DOHH2 (cell line): ENCODE results near the gene GPR107.

Experiments used
- H3F3A ChIP-seq: fragments of 200-600 bp; sonication (generic), shearing (Covaris generic); 2 replicates; pipeline ENCODE4 v1.6.0; 2016; ENCODE audit warnings: antibody characterized with exemption, mild to moderate bottlenecking; ENCODE audit not compliant: control insufficient read depth, insufficient read depth
- H3K27ac ChIP-seq: fragments of 200-600 bp; sonication (generic); 2 replicates; pipeline ENCODE4 v1.5.1; 2014; ENCODE audit warnings: low read depth, mild to moderate bottlenecking, low read length, moderate library complexity
- H3K27me3 ChIP-seq: fragments of 200-600 bp; sonication (generic); 2 replicates; pipeline ENCODE4 v1.6.1; 2014; ENCODE audit warnings: mild to moderate bottlenecking, low read length, mixed read lengths; ENCODE audit not compliant: control insufficient read depth
- H3K36me3 ChIP-seq: fragments of 200-600 bp; sonication (generic); 2 replicates; pipeline ENCODE4 v1.6.1; 2014; ENCODE audit warnings: mild to moderate bottlenecking, low read length, moderate library complexity, mixed read lengths; ENCODE audit not compliant: control insufficient read depth
- H3K4me1 ChIP-seq: fragments of 200-600 bp; sonication (generic); 2 replicates; pipeline ENCODE4 v1.6.1; 2014; ENCODE audit warnings: mild to moderate bottlenecking, low read length, mixed read lengths; ENCODE audit not compliant: control insufficient read depth
- H3K4me2 ChIP-seq: fragments of 200-600 bp; sonication (generic); 2 replicates; pipeline ENCODE4 v1.6.0; 2014; ENCODE audit warnings: mild to moderate bottlenecking, low read length, moderate library complexity
- H3K4me3 ChIP-seq: fragments of 200-600 bp; sonication (generic); 2 replicates; pipeline ENCODE4 v1.5.1; 2014; ENCODE audit warnings: mild to moderate bottlenecking, low read length, mixed read lengths
- H3K79me2 ChIP-seq: fragments of 200-600 bp; sonication (generic); 2 replicates; pipeline ENCODE4 v1.6.1; 2014; ENCODE audit warnings: mild to moderate bottlenecking, low read length, mixed read lengths; ENCODE audit not compliant: control insufficient read depth
- H3K9me2 ChIP-seq: fragments of 200-600 bp; sonication (generic); replicated peaks from 2 replicates; pipeline ENCODE4 v1.6.1; 2014; ENCODE audit warnings: mild to moderate bottlenecking, low read length, mixed read lengths; ENCODE audit not compliant: control insufficient read depth
- H3K9me3 ChIP-seq: fragments of 200-600 bp; sonication (generic); 2 replicates; pipeline ENCODE4 v1.6.1; 2014; ENCODE audit warnings: antibody characterized with exemption, low read length, mixed read lengths; ENCODE audit not compliant: control insufficient read depth, insufficient read depth
- H4K20me1 ChIP-seq: fragments of 200-600 bp; sonication (generic); 2 replicates; pipeline ENCODE4 v1.6.0; 2014; ENCODE audit warnings: low read depth, mild to moderate bottlenecking, antibody characterized with exemption, low read length, moderate library complexity; ENCODE audit not compliant: control insufficient read depth, insufficient read depth
- CTCF ChIP-seq: fragments of 200-600 bp; sonication (generic); IDR thresholded peaks from one replicate; pipeline ENCODE4 v1.5.1; 2014; ENCODE audit warnings: antibody characterized with exemption, mild to moderate bottlenecking, low read depth, low read length; ENCODE audit not compliant: poor library complexity, severe bottlenecking
- EZH2phosphoT487 ChIP-seq: fragments of 200-600 bp; sonication (generic); IDR thresholded peaks from 2 replicates; pipeline ENCODE4 v1.6.1; 2017; ENCODE audit warnings: borderline replicate concordance, mild to moderate bottlenecking, antibody characterized with exemption, low read length, moderate library complexity, mixed read lengths

Gene GPR107

GRCh38 chr9:130107955-130108354 lies 54.2 kb downstream of the GPR107 start:
- Histone ChIP-seq H3K79me2 (no peaks in the 10 kb centered on the region), H3K4me3 (no peak overlapping the region), H3K9me2 (no peaks in the 10 kb centered on the region), H3K4me2 (no peak overlapping the region), H3K27ac (no peak overlapping the region), H3K9me3 (no peaks in the 10 kb centered on the region), H3K36me3 (peaks cover 30% of the 10 kb centered on the region), H3K27me3 (no peaks in the 10 kb centered on the region), H4K20me1 (no peaks in the 10 kb centered on the region), H3F3A (peaks cover 2% of the 10 kb centered on the region; the same call in 1 of the 2 replicates), H3K4me1 (peaks cover 22% of the 10 kb centered on the region)
- TF ChIP-seq EZH2phosphoT487, result no peak
- TF ChIP-seq CTCF, result no peak

- H3K27ac ChIP-seq, result no peak overlapping the region
- no peaks in the 10 kb centered on the region for H3K27me3 ChIP-seq
- no peaks in the 10 kb centered on the region for H3K9me3 ChIP-seq
- no peaks in the 10 kb centered on the region for H3K9me2 ChIP-seq
- no peak overlapping the region for H3K4me2 ChIP-seq
- peaks cover 18% of the 10 kb centered on the region for H3K36me3 ChIP-seq
- H4K20me1 ChIP-seq, result no peaks in the 10 kb centered on the region
- 0 out of 2 replicates have a peak, but pooled peaks cover 2% of the 10 kb centered on the region for H3F3A ChIP-seq
- H3K4me1 ChIP-seq, result peaks cover 24% of the 10 kb centered on the region
- no peak for TF ChIP-seq EZH2phosphoT487
- peak; percentile 49 for TF ChIP-seq CTCF
- H3K79me2 ChIP-seq, result no peaks in the 10 kb centered on the region
- H3K4me3 ChIP-seq, result no peak overlapping the region
Measured at GRCh38 chr9:130110166-130110565, 56.5 kb downstream of the GPR107 start.

- H3K79me2 ChIP-seq, result no peaks in the 10 kb centered on the region
- H3K9me2 ChIP-seq, result no peaks in the 10 kb centered on the region
- no peak overlapping the region for H3K4me3 ChIP-seq
- no peaks in the 10 kb centered on the region for H3K9me3 ChIP-seq
- H3K36me3 ChIP-seq, result peaks cover 18% of the 10 kb centered on the region
- H3K4me2 ChIP-seq, result no peak overlapping the region
- H3K27me3 ChIP-seq, result no peaks in the 10 kb centered on the region
- TF ChIP-seq CTCF (no peak), EZH2phosphoT487 (no peak)
- no peak overlapping the region for H3K27ac ChIP-seq
- no peaks in the 10 kb centered on the region for H4K20me1 ChIP-seq
- peaks cover 26% of the 10 kb centered on the region for H3K4me1 ChIP-seq
- H3F3A ChIP-seq, result no peaks in the 10 kb centered on the region
Measured at GRCh38 chr9:130110596-130111021, 56.9 kb downstream of the GPR107 start.
